GM12878 (cell line): Measurements from ENCODE around the gene TMEM11. TPM values are rescaled to one million over a fixed set of nuclear protein-coding genes. Genes with fewer than 3 reads are reported as not detected.

Experiments
- ATAC-seq: fragments of 200-7000 bp; cut with Tn5 transposase; 3 replicates; pipeline ENCODE4 v1.9.1; 2020; ENCODE audit warnings: mild to moderate bottlenecking, moderate library complexity
- BruUV-seq: library from RNA; stranded (reverse); fragments of 400-500 nt; replicated peaks from 2 replicates; lab custom pipeline; 2021; lab: Mats Ljungman, UMichigan
- CTCF ChIA-PET: fragments of 300-600 bp; sonication (Branson Sonifier 250); formaldehyde crosslinking; extraction: SDS; loops from one replicate; lab custom pipeline; 2021; ENCODE audit warnings: inconsistent platforms; lab: Yijun Ruan, JAX
- POLR2A ChIA-PET: fragments of 350-600 bp; formaldehyde crosslinking; extraction: SDS; loops from one replicate; lab custom pipeline; 2021; ENCODE audit warnings: inconsistent platforms; lab: Charles Lee
- RAD21 ChIA-PET: fragments of 300-600 bp; sonication (Branson Sonifier 250); formaldehyde crosslinking; loops from one replicate; lab custom pipeline; 2023; ENCODE audit warnings: antibody characterized with exemption; ENCODE audit not compliant: unreplicated experiment; lab: Charles Lee
- SMC1A ChIA-PET: fragments of 300-600 bp; sonication (Branson Sonifier 250); formaldehyde crosslinking; loops from one replicate; lab custom pipeline; 2023; ENCODE audit not compliant: unreplicated experiment, uncharacterized antibody; lab: Charles Lee
- DNase-seq: peaks from one replicate; pipeline ENCODE4 v3.0.0-alpha.2; 2011; ENCODE audit warnings: low read depth, low spot score
- FAIRE-seq: peaks from 3 replicates; lab custom pipeline; 2011; peaks lifted over from hg19 to GRCh38; lab: Jason Lieb, UNC
- H2AFZ ChIP-seq: 2 replicates; pipeline ENCODE4 v1.6.0; 2011; ENCODE audit warnings: low read depth, low read length, control low read depth; ENCODE audit not compliant: control insufficient read depth
- H3K27ac ChIP-seq: 2 replicates; pipeline ENCODE4 v1.5.1; 2011; ENCODE audit warnings: control low read depth; ENCODE audit not compliant: control insufficient read depth, insufficient read depth
- H3K27me3 ChIP-seq, 2 experiments: replicated peaks in 1 of 2; 2 replicates each; pipeline versions ENCODE4 v1.6.0 to v1.6.1; 2011; ENCODE audit warnings: low read length in 1 of 2; ENCODE audit not compliant: control insufficient read depth in 2 of 2, insufficient read depth in 2 of 2
- H3K36me3 ChIP-seq, 2 experiments: 2 replicates each; pipeline ENCODE4 v1.5.1; 2011; ENCODE audit warnings: low read length in 1 of 2; ENCODE audit not compliant: control insufficient read depth in 2 of 2, insufficient read depth in 2 of 2
- H3K4me1 ChIP-seq: 2 replicates; pipeline ENCODE4 v1.6.1; 2011; ENCODE audit warnings: mild to moderate bottlenecking, low read length, moderate library complexity, mixed read lengths; ENCODE audit not compliant: control insufficient read depth, insufficient read depth
- H3K4me2 ChIP-seq: 2 replicates; pipeline ENCODE4 v1.6.0; 2011; ENCODE audit warnings: control low read depth; ENCODE audit not compliant: control insufficient read depth, insufficient read depth
- H3K4me3 ChIP-seq: fragments of 200-600 bp; sonication (generic); 2 replicates; pipeline ENCODE4 v1.5.1; 2016
- H3K79me2 ChIP-seq: 2 replicates; pipeline ENCODE4 v1.6.0; 2011; ENCODE audit warnings: low read length; ENCODE audit not compliant: control insufficient read depth, insufficient read depth
- H3K9ac ChIP-seq: 2 replicates; pipeline ENCODE4 v1.8.0; 2011; ENCODE audit warnings: low read length, control low read depth, mixed read lengths; ENCODE audit not compliant: control insufficient read depth, insufficient read depth
- H3K9me3 ChIP-seq: replicated peaks from 3 replicates; pipeline ENCODE4 v1.5.1; 2011; ENCODE audit warnings: mild to moderate bottlenecking, low read length; ENCODE audit not compliant: control insufficient read depth, insufficient read depth
- H4K20me1 ChIP-seq: 2 replicates; pipeline ENCODE4 v1.6.0; 2011; ENCODE audit not compliant: control insufficient read depth, insufficient read depth
- MTA3 ChIP-seq: IDR thresholded peaks from 2 replicates; pipeline ENCODE4 v1.6.1; 2012; ENCODE audit warnings: low read length, inconsistent platforms, borderline replicate concordance
- RAD21 ChIP-seq: IDR thresholded peaks from 2 replicates; pipeline ENCODE4 v1.6.1; 2011; ENCODE audit warnings: mild to moderate bottlenecking, low read depth, low read length, moderate library complexity; ENCODE audit not compliant: insufficient read depth
- SMC3 ChIP-seq: IDR thresholded peaks from 2 replicates; pipeline ENCODE4 v1.6.1; 2011; ENCODE audit warnings: low read length, improper control_type of control experiment, borderline replicate concordance
- ZBTB11 ChIP-seq: fragments of 450-650 bp; formaldehyde crosslinking; IDR thresholded peaks from 2 replicates; pipeline ENCODE4 v1.5.0; 2022; ENCODE audit warnings: mild to moderate bottlenecking, missing genetic modification characterization
- ZBTB33 ChIP-seq: fragments of 450-650 bp; IDR thresholded peaks from 2 replicates; pipeline ENCODE4 v1.6.1; 2017; ENCODE audit warnings: mild to moderate bottlenecking
- WGBS: methylation state at CpG from one replicate; pipeline ENCODE4 v1.1.6; 2016; ENCODE audit warnings: low lambda C conversion rate; ENCODE audit not compliant: insufficient replicate concordance, insufficient coverage; ENCODE audit errors: missing lambda C conversion rate; 5-methylcytosine and 5-hydroxymethylcytosine counted together
- in situ Hi-C: fragments of 300-500 bp; cut with MboI; formaldehyde crosslinking; loops from 9 replicates; pipeline ENCODE4 v1.14.3; 2018; ENCODE audit warnings: mixed read lengths
- intact Hi-C: fragments of 100-400 bp; cut with micrococcal nuclease; formaldehyde crosslinking; loops from one replicate; pipeline ENCODE4 v1.14.2; 2022; ENCODE audit not compliant: unreplicated experiment
- polyA plus RNA-seq, 11 experiments: library from polyadenylated mRNA; depleted of rRNA in 4 of 11; unstranded in 6 of 11; stranded (reverse) in 5 of 11; fragments of >200 nt; fragmentation: Nextera tagmentation in 4 of 11; fragmentation: Illumina TruSeq in 1 of 11; extraction: Ambion mirVana in 4 of 11; extraction: Trizol in 1 of 11; gene quantifications; 1 replicate in 1 of 11; 2 replicates in 10 of 11; pipeline versions ENCODE4 v1.2.1 to v1.2.3, GENCODE V29; 2011 to 2016; ENCODE audit warnings: inconsistent platforms in 2 of 11, missing spikeins in 2 of 11, low read depth in 1 of 11
- total RNA-seq, 4 experiments: library from RNA; depleted of rRNA in 3 of 4; stranded (reverse); fragments of >200 nt in 3 of 4; fragmentation: Illumina TruSeq in 1 of 4; extraction: Trizol in 1 of 4; gene quantifications; 2 replicates each; pipeline versions ENCODE4 v1.2.1 to v1.2.3, GENCODE V29; 2013 to 2021

TMEM11 gene
- total and polyA plus RNA-seq, 10 of the 15 experiments (the other 5 are each of a cell fraction or from before 2014, with no cell fraction given), result 14.4 to 63.4 (median 27.2) TPM

- TF ChIP-seq RAD21 (no peak), ZBTB33 (no peak)
Observed at GRCh38 chr17:21232033-21232749, 18.2 kb upstream of the TMEM11 start (continued).

GRCh38 chr17:21231533-21231932, 17.6 kb upstream of the TMEM11 start:
- no peak for TF ChIP-seq ZBTB11 (CRISPR knock-in tag)
- no peak for TF ChIP-seq SMC3
- no peak for TF ChIP-seq MTA3
- Histone ChIP-seq H3K4me3 (no peak overlapping the region), H3K79me2 (no peaks in the 10 kb centered on the region), H3K27me3 (no peaks in the 10 kb centered on the region), H3K9ac (no peak overlapping the region), H4K20me1 (no peaks in the 10 kb centered on the region), H3K4me2 (no peak overlapping the region), H2AFZ (no peak overlapping the region), H3K4me1 (no peaks in the 10 kb centered on the region), H3K9me3 (no peaks in the 10 kb centered on the region), H3K27ac (no peak overlapping the region), H3K36me3 (no peaks in the 10 kb centered on the region)
- WGBS, result 97% methylated on average over 6 of the region's 6 CpGs
- DNase-seq (no peak), FAIRE-seq (no peak), ATAC-seq (no peak)
- no TSS peak for BruUV-seq
- intact Hi-C loops, result no loop called here
- RAD21 ChIA-PET, result no interaction called here
- in situ Hi-C loops, result no loop called here
- POLR2A ChIA-PET, result no interaction called here
- SMC1A ChIA-PET, result interaction anchor here (1.1 kb wide), 1 partner anchor 112 kb away, joined by 3 read pairs; no protein-coding TSS in a partner anchor
- CTCF ChIA-PET, result no interaction called here
